Measurements from ENCODE around the gene HK1.

The HK1 gene

GRCh38 chr10:69417542-69417941 is 139.2 kb downstream of the HK1 start:
- Histone ChIP-seq H4K20me1 (ENCODE audit: insufficient read depth, low read length) (no peaks in the 10 kb centered on the region), H3K9ac (ENCODE audit: low read length) (no peak overlapping the region), H3K4me1 (ENCODE audit: insufficient read depth, low read length, severe bottlenecking) (no peaks in the 10 kb centered on the region), H3K79me2 (ENCODE audit: insufficient read depth, low read length) (no peaks in the 10 kb centered on the region), H3K36me3 (ENCODE audit: insufficient read depth, low read length) (no peaks in the 10 kb centered on the region), H3K9me3 (ENCODE audit: low read length) (no peaks in the 10 kb centered on the region), H3K27ac (ENCODE audit: low read depth, low read length, poor library complexity, severe bottlenecking) (no peak overlapping the region), H3K27me3 (ENCODE audit: insufficient read depth, low read length) (peaks cover 6% of the 10 kb centered on the region; the same call in 1 of the 2 replicates), H3F3A (ENCODE audit: insufficient read depth, low read length) (no peaks in the 10 kb centered on the region), H2AFZ (ENCODE audit: low read length) (no peak overlapping the region), H3K4me3 (ENCODE audit: low read depth, low read length, poor library complexity, severe bottlenecking) (no peak overlapping the region), H3K9me2 (ENCODE audit: low read depth, low read length) (no peaks in the 10 kb centered on the region), H3K4me2 (ENCODE audit: low read length) (no peak overlapping the region)
- no peak for TF ChIP-seq EZH2 (IDR thresholded peaks at IDR 0.05; ENCODE audit: borderline replicate concordance, low read length)
- no peak for TF ChIP-seq CTCF (IDR thresholded peaks at IDR 0.05; ENCODE audit: low read length)

GRCh38 chr10:69418052-69418752 is 139.9 kb downstream of the HK1 start:
- H3K79me2 ChIP-seq (ENCODE audit: insufficient read depth, low read length), result no peaks in the 10 kb centered on the region
- no peaks in the 10 kb centered on the region for H3K4me1 ChIP-seq (ENCODE audit: insufficient read depth, low read length, severe bottlenecking)
- H3K36me3 ChIP-seq (ENCODE audit: insufficient read depth, low read length), result no peaks in the 10 kb centered on the region
- H3K4me3 ChIP-seq (ENCODE audit: low read depth, low read length, poor library complexity, severe bottlenecking), result no peak overlapping the region
- no peak overlapping the region for H2AFZ ChIP-seq (ENCODE audit: low read length)
- no peaks in the 10 kb centered on the region for H3F3A ChIP-seq (ENCODE audit: insufficient read depth, low read length)
- no peak overlapping the region for H3K27ac ChIP-seq (ENCODE audit: low read depth, low read length, poor library complexity, severe bottlenecking)
- no peak overlapping the region for H3K4me2 ChIP-seq (ENCODE audit: low read length)
- H3K9me3 ChIP-seq (ENCODE audit: low read length), result no peaks in the 10 kb centered on the region
- no peak for TF ChIP-seq EZH2 (IDR thresholded peaks at IDR 0.05; ENCODE audit: borderline replicate concordance, low read length)
- no peak for TF ChIP-seq CTCF (IDR thresholded peaks at IDR 0.05; ENCODE audit: low read length)
- no peaks in the 10 kb centered on the region for H3K9me2 ChIP-seq (ENCODE audit: low read depth, low read length)
- peaks cover 6% of the 10 kb centered on the region; the same call in 1 of the 2 replicates for H3K27me3 ChIP-seq (ENCODE audit: insufficient read depth, low read length)
- H4K20me1 ChIP-seq (ENCODE audit: insufficient read depth, low read length), result no peaks in the 10 kb centered on the region
- H3K9ac ChIP-seq (ENCODE audit: low read length), result no peak overlapping the region

GRCh38 chr10:69419096-69419743 is 140.9 kb downstream of the HK1 start:
- Histone ChIP-seq H3F3A (ENCODE audit: insufficient read depth, low read length) (no peaks in the 10 kb centered on the region), H4K20me1 (ENCODE audit: insufficient read depth, low read length) (no peaks in the 10 kb centered on the region), H3K36me3 (ENCODE audit: insufficient read depth, low read length) (no peaks in the 10 kb centered on the region), H3K9me3 (ENCODE audit: low read length) (no peaks in the 10 kb centered on the region), H3K27me3 (ENCODE audit: insufficient read depth, low read length) (peaks cover 6% of the 10 kb centered on the region; the same call in 1 of the 2 replicates), H3K9ac (ENCODE audit: low read length) (no peak overlapping the region), H3K4me3 (ENCODE audit: low read depth, low read length, poor library complexity, severe bottlenecking) (no peak overlapping the region), H2AFZ (ENCODE audit: low read length) (no peak overlapping the region), H3K9me2 (ENCODE audit: low read depth, low read length) (no peaks in the 10 kb centered on the region), H3K4me2 (ENCODE audit: low read length) (no peak overlapping the region), H3K79me2 (ENCODE audit: insufficient read depth, low read length) (no peaks in the 10 kb centered on the region), H3K4me1 (ENCODE audit: insufficient read depth, low read length, severe bottlenecking) (peaks cover 6% of the 10 kb centered on the region), H3K27ac (ENCODE audit: low read depth, low read length, poor library complexity, severe bottlenecking) (no peak overlapping the region)
- no peak for TF ChIP-seq EZH2 (IDR thresholded peaks at IDR 0.05; ENCODE audit: borderline replicate concordance, low read length)
- TF ChIP-seq CTCF (IDR thresholded peaks at IDR 0.05; ENCODE audit: low read length), result no peak
